ENCODE measurements around the gene MYH10.

DNA sequence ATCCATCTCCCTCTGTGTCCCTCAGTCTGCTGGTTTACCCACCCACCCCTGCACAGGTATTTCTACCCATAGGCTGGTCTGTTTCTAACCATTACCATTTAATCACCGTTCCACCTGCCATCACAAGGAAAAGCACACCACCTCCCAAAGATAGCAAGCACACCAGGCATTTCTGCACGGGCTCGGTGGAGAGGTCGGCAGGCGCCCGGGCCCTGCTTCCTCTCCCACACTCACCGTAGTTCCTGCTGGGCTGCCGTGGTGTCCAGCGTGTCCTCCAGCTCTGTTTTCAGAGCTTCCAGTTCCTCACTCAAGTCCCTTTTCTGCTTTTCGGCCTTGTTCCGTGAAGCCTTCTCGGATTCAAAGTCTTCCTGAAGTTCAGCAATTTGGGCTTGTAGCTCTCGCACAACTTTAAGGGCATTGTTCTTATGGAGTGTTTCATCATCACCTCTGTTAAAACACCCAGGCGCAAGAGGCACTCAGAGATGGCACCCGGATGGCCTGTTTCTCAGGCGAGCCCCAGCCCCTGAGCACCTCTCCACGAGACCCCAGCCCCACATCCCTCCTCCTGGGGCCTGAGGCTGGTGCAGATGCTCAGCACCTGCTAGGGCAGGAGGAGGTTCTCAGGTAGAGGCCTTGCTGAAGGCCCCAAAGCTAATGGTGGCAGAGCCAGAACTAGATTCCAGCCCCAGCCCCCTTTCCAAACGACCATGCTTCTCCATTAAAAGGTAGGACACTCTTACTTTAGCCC, 125.9 kb downstream of the MYH10 start:
- TF ChIP-seq CHCHD3 (CRISPR knock-in tag; IDR thresholded peaks at IDR 0.05) (no peak), PHF8 (IDR thresholded peaks at IDR 0.05; ENCODE audit: borderline replicate concordance, low read length) (no peak), ATF1 (CRISPR knock-in tag; IDR thresholded peaks at IDR 0.05) (no peak), ATF1 (tag; IDR thresholded peaks at IDR 0.05) (no peak), FOSL1 (tag; conservative IDR thresholded peaks at IDR 0.05) (no peak), ZFP36 (IDR thresholded peaks at IDR 0.05; ENCODE audit: low read depth, low read length, partially characterized antibody) (no peak), MYC (IDR thresholded peaks at IDR 0.05; ENCODE audit: low read depth, low read length) (no peak), MYC (CRISPR knock-in tag; IDR thresholded peaks at IDR 0.05; ENCODE audit: borderline replicate concordance, low read depth) (no peak), MAZ (CRISPR knock-in tag; conservative IDR thresholded peaks at IDR 0.05 in 1 of 2, IDR thresholded peaks at IDR 0.05 in 1 of 2) (no peak), POLR2A (conservative IDR thresholded peaks at IDR 0.05) (no peak)
- TF ChIP-seq, protein P1, sequence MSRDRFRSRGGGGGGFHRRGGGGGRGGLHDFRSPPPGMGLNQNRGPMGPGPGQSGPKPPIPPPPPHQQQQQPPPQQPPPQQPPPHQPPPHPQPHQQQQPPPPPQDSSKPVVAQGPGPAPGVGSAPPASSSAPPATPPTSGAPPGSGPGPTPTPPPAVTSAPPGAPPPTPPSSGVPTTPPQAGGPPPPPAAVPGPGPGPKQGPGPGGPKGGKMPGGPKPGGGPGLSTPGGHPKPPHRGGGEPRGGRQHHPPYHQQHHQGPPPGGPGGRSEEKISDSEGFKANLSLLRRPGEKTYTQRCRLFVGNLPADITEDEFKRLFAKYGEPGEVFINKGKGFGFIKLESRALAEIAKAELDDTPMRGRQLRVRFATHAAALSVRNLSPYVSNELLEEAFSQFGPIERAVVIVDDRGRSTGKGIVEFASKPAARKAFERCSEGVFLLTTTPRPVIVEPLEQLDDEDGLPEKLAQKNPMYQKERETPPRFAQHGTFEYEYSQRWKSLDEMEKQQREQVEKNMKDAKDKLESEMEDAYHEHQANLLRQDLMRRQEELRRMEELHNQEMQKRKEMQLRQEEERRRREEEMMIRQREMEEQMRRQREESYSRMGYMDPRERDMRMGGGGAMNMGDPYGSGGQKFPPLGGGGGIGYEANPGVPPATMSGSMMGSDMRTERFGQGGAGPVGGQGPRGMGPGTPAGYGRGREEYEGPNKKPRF (IDR thresholded peaks at IDR 0.05; ENCODE audit: low read depth, low read length) = no peak

Data from K562 (cell line).